Peyer's patch (tissue), 4 donors: Measurements from ENCODE around the gene ATF6B. TPM values are rescaled to one million over a fixed set of nuclear protein-coding genes. Genes with fewer than 3 reads are reported as not detected.
A peak's percentile ranks its signal among the peaks of the same experiment; 100 is the strongest.

Source experiments
- DNase-seq, 3 donors: peaks; one replicate each; pipeline ENCODE4 v3.0.0-alpha.2; 2017 to 2019
- H3K27ac ChIP-seq, 4 donors: fragments of 200-600 bp; sonication (generic); one replicate each; pipeline ENCODE4 v1.5.1; 2016 to 2019
- H3K27me3 ChIP-seq, 2 donors: fragments of 200-600 bp; sonication (generic); one replicate each; pipeline ENCODE4 v1.5.1; 2019
- H3K36me3 ChIP-seq, 3 donors: fragments of 200-600 bp; sonication (generic); one replicate each; pipeline ENCODE4 v1.5.1; 2016 to 2019
- H3K4me1 ChIP-seq, 4 donors: fragments of 200-600 bp; sonication (generic); one replicate each; pipeline ENCODE4 v1.5.1; 2016 to 2019
- H3K4me3 ChIP-seq, 4 donors: fragments of 200-600 bp; sonication (generic); 1 replicate in 3 of 4; 2 replicates in 1 of 4; pipeline ENCODE4 v1.5.1; 2016 to 2019; ENCODE audit warnings: mild to moderate bottlenecking in 1 of 4
- H3K9me3 ChIP-seq, 4 donors: fragments of 200-600 bp; sonication (generic); one replicate each; pipeline ENCODE4 v1.5.1; 2016 to 2019; ENCODE audit warnings: mild to moderate bottlenecking in 1 of 4
- POLR2A ChIP-seq, 2 donors: fragments of 450-650 bp; IDR thresholded peaks; one replicate each; pipeline ENCODE4 v1.5.1; 2017; ENCODE audit warnings: antibody characterized with exemption in 2 of 2, mild to moderate bottlenecking in 2 of 2, moderate library complexity in 2 of 2
- total RNA-seq, 4 donors: library from RNA; depleted of rRNA; stranded (reverse); fragments of >200 nt; gene quantifications; one replicate each; pipeline ENCODE4 v1.1.0, GENCODE V29; 2016
- TF ChIP-seq, protein P1 (sequence below), 6 experiments: fragments of 450-650 bp in 4 of 6; fragments of 200-600 bp in 2 of 6; sonication (generic) in 1 of 6; IDR thresholded peaks; one replicate each; pipeline ENCODE4 v1.5.1; 2017 to 2019; ENCODE audit warnings: antibody characterized with exemption in 6 of 6, mild to moderate bottlenecking in 3 of 6, moderate library complexity in 1 of 6

Gene ATF6B
- total RNA-seq, 4 donors from 2014 or later: 75.3 to 408 (median 156) TPM

DNA sequence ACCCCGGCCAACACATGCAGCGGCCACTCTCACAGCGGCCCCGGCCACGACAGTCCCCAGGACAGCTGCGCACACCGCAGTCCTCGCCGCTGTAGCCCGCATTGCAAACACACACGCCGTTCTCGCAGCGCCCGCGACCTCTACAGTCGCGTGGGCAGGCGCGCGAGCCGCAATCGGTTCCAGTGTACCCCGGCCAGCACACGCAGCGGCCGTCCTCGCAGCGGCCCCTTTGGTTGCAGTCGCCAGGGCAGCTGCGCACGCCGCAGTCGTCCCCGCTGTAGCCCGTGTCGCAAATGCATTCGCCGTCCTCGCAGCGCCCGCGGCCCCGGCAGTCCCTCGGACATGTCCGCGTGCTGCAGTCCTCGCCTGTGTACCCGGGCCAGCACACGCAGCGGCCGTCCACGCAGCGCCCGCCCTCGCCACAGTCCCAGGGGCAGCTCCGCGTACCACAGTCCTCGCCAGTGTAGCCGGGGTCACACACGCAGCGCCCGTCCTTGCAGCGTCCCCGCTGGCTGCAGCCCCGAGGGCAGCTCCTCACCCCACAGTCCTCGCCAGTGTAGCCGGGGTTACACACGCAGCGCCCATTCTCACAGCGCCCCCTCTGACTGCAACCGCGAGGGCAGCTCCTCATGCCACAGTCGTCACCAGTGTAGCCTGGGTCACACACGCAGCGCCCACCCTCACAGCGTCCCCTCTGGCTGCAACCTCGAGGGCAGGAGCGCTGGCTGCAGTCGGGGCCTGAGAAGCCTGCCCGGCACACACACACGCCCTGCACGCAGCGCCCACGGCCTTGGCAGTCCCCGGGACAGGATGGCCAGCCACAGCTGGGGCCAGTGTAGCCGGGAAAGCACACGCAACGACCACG lies 31.4 kb downstream of the ATF6B start:
- no peak overlapping the region for H3K4me3 ChIP-seq
- peaks cover 0 to 23% (median 0%) of the 10 kb centered on the region in 4 donors for H3K4me1 ChIP-seq
- no peaks in the 10 kb centered on the region for H3K36me3 ChIP-seq
- TF ChIP-seq POLR2A (IDR thresholded peaks at IDR 0.05): no peak
- DNase-seq: no peak
- no peak overlapping the region for H3K27ac ChIP-seq
- H3K9me3 ChIP-seq: no peaks in the 10 kb centered on the region
- peaks cover 3 to 15% of the 10 kb centered on the region in 2 donors for H3K27me3 ChIP-seq

DNA sequence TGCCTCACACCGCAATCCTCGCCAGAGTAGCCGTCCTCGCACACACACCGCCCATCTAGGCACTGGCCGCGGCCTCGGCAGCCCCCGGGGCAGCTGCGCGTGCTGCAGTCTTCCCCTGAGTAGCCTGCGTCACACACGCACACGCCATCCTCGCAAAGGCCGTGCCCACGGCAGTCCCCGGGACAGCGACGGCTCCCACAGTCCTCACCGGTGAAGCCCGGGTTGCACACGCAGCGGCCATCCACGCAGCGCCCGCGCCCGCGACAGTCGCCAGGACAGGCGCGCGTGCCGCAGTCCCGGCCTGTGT lies 32.0 kb downstream of the ATF6B start:
- DNase-seq: no peak
- H3K9me3 ChIP-seq: no peaks in the 10 kb centered on the region
- no peak overlapping the region for H3K4me3 ChIP-seq
- no peak overlapping the region for H3K27ac ChIP-seq
- peaks cover 3 to 15% of the 10 kb centered on the region in 2 donors for H3K27me3 ChIP-seq
- peaks cover 0 to 23% (median 0%) of the 10 kb centered on the region in 4 donors for H3K4me1 ChIP-seq
- TF ChIP-seq, protein P1, sequence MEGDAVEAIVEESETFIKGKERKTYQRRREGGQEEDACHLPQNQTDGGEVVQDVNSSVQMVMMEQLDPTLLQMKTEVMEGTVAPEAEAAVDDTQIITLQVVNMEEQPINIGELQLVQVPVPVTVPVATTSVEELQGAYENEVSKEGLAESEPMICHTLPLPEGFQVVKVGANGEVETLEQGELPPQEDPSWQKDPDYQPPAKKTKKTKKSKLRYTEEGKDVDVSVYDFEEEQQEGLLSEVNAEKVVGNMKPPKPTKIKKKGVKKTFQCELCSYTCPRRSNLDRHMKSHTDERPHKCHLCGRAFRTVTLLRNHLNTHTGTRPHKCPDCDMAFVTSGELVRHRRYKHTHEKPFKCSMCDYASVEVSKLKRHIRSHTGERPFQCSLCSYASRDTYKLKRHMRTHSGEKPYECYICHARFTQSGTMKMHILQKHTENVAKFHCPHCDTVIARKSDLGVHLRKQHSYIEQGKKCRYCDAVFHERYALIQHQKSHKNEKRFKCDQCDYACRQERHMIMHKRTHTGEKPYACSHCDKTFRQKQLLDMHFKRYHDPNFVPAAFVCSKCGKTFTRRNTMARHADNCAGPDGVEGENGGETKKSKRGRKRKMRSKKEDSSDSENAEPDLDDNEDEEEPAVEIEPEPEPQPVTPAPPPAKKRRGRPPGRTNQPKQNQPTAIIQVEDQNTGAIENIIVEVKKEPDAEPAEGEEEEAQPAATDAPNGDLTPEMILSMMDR (IDR thresholded peaks at IDR 0.05): no peak
- TF ChIP-seq POLR2A (IDR thresholded peaks at IDR 0.05): no peak
- H3K36me3 ChIP-seq: no peaks in the 10 kb centered on the region

DNA sequence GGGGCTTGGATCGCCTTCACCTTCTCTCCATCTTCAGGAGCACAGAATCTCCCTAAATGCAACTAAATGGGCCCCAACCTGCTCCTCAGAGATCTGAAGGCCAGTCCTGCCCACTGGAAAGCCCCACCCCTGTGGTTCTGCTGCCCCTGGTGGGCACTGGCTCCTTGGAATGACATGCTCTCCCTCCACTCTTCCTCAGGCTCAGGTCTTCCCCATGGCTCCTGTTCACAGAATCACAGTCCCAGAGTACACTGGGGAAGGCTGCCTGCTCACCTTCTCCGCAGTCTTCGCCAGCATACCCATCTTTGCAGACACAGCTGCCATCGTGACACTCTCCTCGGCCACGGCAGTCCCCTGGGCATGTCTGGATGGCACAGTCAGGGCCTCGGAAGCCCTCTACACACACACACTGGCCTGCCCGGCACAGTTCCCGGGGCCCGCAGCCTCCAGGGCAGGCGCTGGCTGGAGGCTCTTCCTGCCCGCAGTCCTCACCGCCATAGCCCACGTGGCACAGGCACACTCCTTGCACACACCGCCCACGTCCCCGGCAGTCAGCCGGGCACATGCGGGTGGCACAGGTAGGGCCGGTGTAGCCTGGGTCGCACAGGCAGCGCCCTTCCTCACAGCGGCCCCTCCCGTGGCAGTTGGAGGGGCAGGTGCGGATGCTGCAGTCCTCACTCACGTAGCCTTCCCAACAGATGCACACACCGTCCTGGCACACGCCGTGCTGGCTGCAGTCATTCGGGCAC lies 32.5 kb downstream of the ATF6B start:
- Histone ChIP-seq H3K9me3 (no peaks in the 10 kb centered on the region), H3K27me3 (peaks cover 3 to 15% of the 10 kb centered on the region in 2 donors), H3K36me3 (no peaks in the 10 kb centered on the region), H3K27ac (peak overlapping the region in 1 of 4 donors; percentile 1), H3K4me1 (peaks cover 0 to 23% (median 0%) of the 10 kb centered on the region in 4 donors), H3K4me3 (no peak overlapping the region)
- DNase-seq: no peak
- no peak for TF ChIP-seq POLR2A (IDR thresholded peaks at IDR 0.05)
- TF ChIP-seq, protein P1 (IDR thresholded peaks at IDR 0.05): no peak

DNA sequence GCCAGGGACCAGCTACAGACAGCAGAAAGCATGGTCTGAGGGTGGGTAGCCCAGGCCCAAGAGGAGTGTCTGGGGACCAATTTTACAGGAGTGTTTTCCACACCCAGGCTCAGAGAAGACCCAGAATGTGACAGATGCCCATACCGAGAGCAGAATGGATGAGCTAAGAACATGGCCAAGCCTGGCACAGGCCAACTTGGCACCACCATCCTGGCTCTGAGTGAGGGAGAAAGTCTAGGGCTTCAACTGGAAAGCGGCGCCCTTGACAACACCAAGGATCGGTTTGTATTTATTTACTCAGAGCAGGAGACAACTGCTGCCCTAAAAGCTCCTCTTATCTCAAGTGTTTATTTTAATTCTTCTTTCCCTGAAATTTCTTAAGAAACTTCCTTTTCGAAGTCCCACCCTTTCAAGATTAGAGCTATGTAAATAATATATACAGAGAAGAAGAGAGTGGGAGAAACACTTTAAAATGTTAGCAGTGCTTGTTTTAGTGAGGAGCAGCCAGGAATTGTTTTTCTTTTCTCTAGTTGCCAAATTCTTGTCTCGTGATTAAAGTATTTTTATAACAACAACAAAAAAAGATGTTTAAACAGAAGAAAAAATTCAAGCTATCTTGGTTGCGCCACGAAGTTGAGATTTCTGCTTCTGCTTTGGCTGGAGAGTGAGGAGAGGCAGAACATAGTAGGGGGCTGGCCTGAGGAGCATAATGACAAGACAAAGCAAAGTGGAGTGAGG lies 35.1 kb downstream of the ATF6B start:
- H3K4me1 ChIP-seq: peaks cover 0 to 25% (median 0%) of the 10 kb centered on the region in 4 donors
- TF ChIP-seq, protein P1 (IDR thresholded peaks at IDR 0.05): no peak
- TF ChIP-seq POLR2A (IDR thresholded peaks at IDR 0.05): no peak
- peak overlapping the region; percentile 16 to 63 (median 54) for H3K27ac ChIP-seq
- H3K9me3 ChIP-seq: no peaks in the 10 kb centered on the region
- H3K27me3 ChIP-seq: peaks cover 3 to 15% of the 10 kb centered on the region in 2 donors
- H3K36me3 ChIP-seq: no peaks in the 10 kb centered on the region
- DNase-seq: peak in 1 of 3 donors; percentile 43
- no peak overlapping the region for H3K4me3 ChIP-seq

DNA sequence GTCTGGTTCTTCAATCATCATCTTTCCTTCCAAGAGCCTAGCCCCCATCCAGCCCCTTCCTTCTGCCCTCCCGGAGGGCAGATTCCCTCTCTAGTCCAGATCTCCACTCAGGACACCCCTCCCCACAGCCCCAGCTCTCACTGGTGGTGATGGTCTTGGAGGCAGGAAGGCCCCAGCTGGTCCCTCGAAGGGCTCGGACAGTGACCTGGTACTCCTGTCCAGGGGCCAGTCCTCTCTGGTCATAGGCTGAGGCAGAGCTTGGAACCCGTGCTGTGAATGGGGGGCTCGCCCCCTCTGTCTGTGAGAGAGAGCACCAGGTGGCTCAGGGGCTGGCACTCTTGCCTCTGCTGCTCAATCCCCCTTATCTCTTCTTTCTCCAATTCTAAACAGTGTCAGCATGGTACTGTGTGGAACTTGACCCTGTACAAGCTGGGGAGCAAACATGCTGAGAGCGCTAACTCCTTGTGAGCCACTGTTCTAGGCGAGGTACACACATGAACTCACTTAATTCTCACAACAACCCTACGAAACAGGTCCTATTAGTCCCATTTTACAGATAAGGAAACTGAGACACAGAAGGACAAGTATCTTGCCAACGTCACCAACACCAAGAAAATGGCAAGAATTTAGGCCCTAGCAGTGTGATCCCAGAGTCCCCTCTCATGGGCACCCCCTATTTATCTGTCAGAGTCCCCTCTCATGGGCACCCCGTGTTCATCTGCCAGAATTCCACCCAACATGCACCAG lies 38.8 kb downstream of the ATF6B start:
- Histone ChIP-seq H3K4me3 (no peak overlapping the region), H3K9me3 (no peaks in the 10 kb centered on the region), H3K4me1 (peaks cover 0 to 32% (median 10%) of the 10 kb centered on the region in 4 donors), H3K27me3 (no peaks in the 10 kb centered on the region), H3K27ac (no peak overlapping the region), H3K36me3 (no peaks in the 10 kb centered on the region)
- no peak for DNase-seq
- TF ChIP-seq, protein P1 (IDR thresholded peaks at IDR 0.05): no peak
- no peak for TF ChIP-seq POLR2A (IDR thresholded peaks at IDR 0.05)
